Fibroblast of lung (primary cell): ENCODE measurements around the gene RBP4.

Source experiments
- EZH2 ChIP-seq: IDR thresholded peaks from 2 replicates; pipeline ENCODE4 v1.5.1; 2012; ENCODE audit warnings: low read length, control low read depth, mild to moderate bottlenecking; ENCODE audit errors: missing control alignments
- TF ChIP-seq, protein P1 (sequence below), 2 donors: IDR thresholded peaks in 1 of 2; conservative IDR thresholded peaks in 1 of 2; 1 replicate in 1 of 2; 2 replicates in 1 of 2; pipeline ENCODE4 v1.5.1; 2011 to 2012; ENCODE audit warnings: low read length in 2 of 2, control low read depth in 1 of 2, inconsistent platforms in 1 of 2, low read depth in 1 of 2, mild to moderate bottlenecking in 1 of 2

DNA sequence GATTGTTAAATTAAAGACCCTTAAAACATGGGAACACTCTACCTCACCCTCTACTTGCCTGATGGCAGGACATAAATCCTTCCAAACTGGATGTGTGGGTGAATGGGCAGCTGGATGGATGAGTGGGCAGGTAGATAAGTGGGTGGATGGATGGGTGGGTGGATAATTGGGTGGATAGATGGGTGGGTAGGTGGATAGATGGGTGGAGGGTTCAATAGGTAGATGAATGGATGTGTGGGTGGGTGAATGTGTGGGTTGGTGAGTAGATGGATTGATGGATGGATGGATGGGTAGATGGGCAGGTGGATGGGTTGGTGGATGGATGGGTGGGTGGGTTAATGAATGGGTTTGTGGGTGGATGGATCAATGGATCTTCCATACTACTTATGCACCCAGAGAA is 53.5 kb downstream of the RBP4 start:
- TF ChIP-seq, protein P1, sequence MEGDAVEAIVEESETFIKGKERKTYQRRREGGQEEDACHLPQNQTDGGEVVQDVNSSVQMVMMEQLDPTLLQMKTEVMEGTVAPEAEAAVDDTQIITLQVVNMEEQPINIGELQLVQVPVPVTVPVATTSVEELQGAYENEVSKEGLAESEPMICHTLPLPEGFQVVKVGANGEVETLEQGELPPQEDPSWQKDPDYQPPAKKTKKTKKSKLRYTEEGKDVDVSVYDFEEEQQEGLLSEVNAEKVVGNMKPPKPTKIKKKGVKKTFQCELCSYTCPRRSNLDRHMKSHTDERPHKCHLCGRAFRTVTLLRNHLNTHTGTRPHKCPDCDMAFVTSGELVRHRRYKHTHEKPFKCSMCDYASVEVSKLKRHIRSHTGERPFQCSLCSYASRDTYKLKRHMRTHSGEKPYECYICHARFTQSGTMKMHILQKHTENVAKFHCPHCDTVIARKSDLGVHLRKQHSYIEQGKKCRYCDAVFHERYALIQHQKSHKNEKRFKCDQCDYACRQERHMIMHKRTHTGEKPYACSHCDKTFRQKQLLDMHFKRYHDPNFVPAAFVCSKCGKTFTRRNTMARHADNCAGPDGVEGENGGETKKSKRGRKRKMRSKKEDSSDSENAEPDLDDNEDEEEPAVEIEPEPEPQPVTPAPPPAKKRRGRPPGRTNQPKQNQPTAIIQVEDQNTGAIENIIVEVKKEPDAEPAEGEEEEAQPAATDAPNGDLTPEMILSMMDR (conservative IDR thresholded peaks at IDR 0.05 in 1 of 2, IDR thresholded peaks at IDR 0.05 in 1 of 2; ENCODE audit: low read depth in 1 of 2, low read length in 2 of 2), result no peak
- TF ChIP-seq EZH2, result no peak
